GM19438 (cell line): Measurements from ENCODE around the gene SSR2.

Experiments
- ATAC-seq: cut with Tn5 transposase; IDR thresholded peaks from one replicate; pipeline ENCODE4 v1.9.1; 2021; ENCODE audit warnings: low read depth; ENCODE audit not compliant: unreplicated experiment

The SSR2 gene

GRCh38 chr1:155975375-155976061, 45.2 kb downstream of the SSR2 start:
- ATAC-seq = no peak

- no peak for ATAC-seq
Measured at GRCh38 chr1:155974208-155975115, 46.3 kb downstream of the SSR2 start.

GRCh38 chr1:155973723-155974122, 47.0 kb downstream of the SSR2 start:
- ATAC-seq = no peak

GRCh38 chr1:155971910-155972809, 48.6 kb downstream of the SSR2 start:
- no peak for ATAC-seq

GRCh38 chr1:155970531-155971167, 50.1 kb downstream of the SSR2 start:
- ATAC-seq = no peak

GRCh38 chr1:155969377-155969791, 51.4 kb downstream of the SSR2 start:
- no peak for ATAC-seq

- no peak for ATAC-seq
Measured at GRCh38 chr1:155968670-155969069, 52.1 kb downstream of the SSR2 start.

- no peak for ATAC-seq
Measured at GRCh38 chr1:155968051-155968400, 52.7 kb downstream of the SSR2 start.

- no peak for ATAC-seq
Measured at GRCh38 chr1:155967341-155968050, 53.3 kb downstream of the SSR2 start.

- ATAC-seq = no peak
Measured at GRCh38 chr1:155966750-155967149, 54.0 kb downstream of the SSR2 start.

GRCh38 chr1:155966135-155966534, 54.6 kb downstream of the SSR2 start:
- no peak for ATAC-seq

- ATAC-seq = no peak
Measured at GRCh38 chr1:155964193-155964592, 56.6 kb downstream of the SSR2 start.

- no peak for ATAC-seq
Measured at GRCh38 chr1:155962599-155963211, 58.0 kb downstream of the SSR2 start.

GRCh38 chr1:155961937-155962336, 58.8 kb downstream of the SSR2 start:
- no peak for ATAC-seq

GRCh38 chr1:155960081-155960745, 60.5 kb downstream of the SSR2 start:
- ATAC-seq = no peak
